GM23338 (cell line): ENCODE results near the gene ACSF2. TPM values are rescaled to one million over a fixed set of nuclear protein-coding genes. Genes with fewer than 3 reads are reported as not detected.
A peak's percentile ranks its signal among the peaks of the same experiment; 100 is the strongest.

Experiments
- ATAC-seq: fragments of 200-7000 bp; cut with Tn5 transposase; 3 replicates; pipeline ENCODE4 v1.9.1; 2020
- DNase-seq: peaks from one replicate; pipeline ENCODE4 v3.0.0-alpha.2; 2015; ENCODE audit warnings: low spot score
- H2AFZ ChIP-seq: fragments of 200-600 bp; sonication (generic); 2 replicates; pipeline ENCODE4 v1.8.0; 2016; ENCODE audit warnings: antibody characterized with exemption, mild to moderate bottlenecking, moderate library complexity
- H3F3A ChIP-seq: fragments of 200-600 bp; sonication (generic); replicated peaks from 2 replicates; pipeline ENCODE4 v1.8.0; 2017; ENCODE audit warnings: antibody characterized with exemption, mixed run types, low read depth
- H3K27ac ChIP-seq: fragments of 200-600 bp; sonication (generic); 2 replicates; pipeline ENCODE4 v1.6.1; 2016; ENCODE audit warnings: low read depth
- H3K27me3 ChIP-seq: fragments of 200-600 bp; sonication (generic); 2 replicates; pipeline ENCODE4 v1.8.0; 2016; ENCODE audit warnings: mild to moderate bottlenecking, mixed run types, moderate library complexity; ENCODE audit not compliant: insufficient read depth
- H3K36me3 ChIP-seq: fragments of 200-600 bp; sonication (generic); 2 replicates; pipeline ENCODE4 v1.8.0; 2016; ENCODE audit warnings: mild to moderate bottlenecking; ENCODE audit not compliant: insufficient read depth
- H3K4me1 ChIP-seq: fragments of 200-600 bp; sonication (generic); 2 replicates; pipeline ENCODE4 v1.8.0; 2016; ENCODE audit warnings: mild to moderate bottlenecking, moderate library complexity; ENCODE audit not compliant: insufficient read depth
- H3K4me2 ChIP-seq: fragments of 200-600 bp; sonication (generic); 2 replicates; pipeline ENCODE4 v1.7.1; 2017; ENCODE audit warnings: mixed run types
- H3K4me3 ChIP-seq: fragments of 200-600 bp; sonication (generic); 2 replicates; pipeline ENCODE4 v1.6.1; 2016; ENCODE audit warnings: mixed run types
- H3K79me2 ChIP-seq: fragments of 200-600 bp; sonication (generic); replicated peaks from 2 replicates; pipeline ENCODE4 v1.8.0; 2017; ENCODE audit warnings: mild to moderate bottlenecking; ENCODE audit not compliant: insufficient read depth
- H3K9me2 ChIP-seq: fragments of 200-600 bp; sonication (generic); 2 replicates; pipeline ENCODE4 v1.8.0; 2017; ENCODE audit not compliant: insufficient read depth
- H4K20me1 ChIP-seq: fragments of 200-600 bp; sonication (generic); replicated peaks from 2 replicates; pipeline ENCODE4 v1.8.0; 2017; ENCODE audit warnings: mild to moderate bottlenecking; ENCODE audit not compliant: insufficient read depth
- H3K27ac Mint-ChIP-seq: 2 replicates; pipeline ENCODE4 v1.8.0; 2020; ENCODE audit warnings: inconsistent platforms, mild to moderate bottlenecking, moderate library complexity, mixed read lengths
- H3K27me3 Mint-ChIP-seq: 3 replicates; pipeline ENCODE4 v1.8.0; 2022; ENCODE audit warnings: low read depth, mild to moderate bottlenecking, moderate library complexity, mixed read lengths, inconsistent platforms; ENCODE audit not compliant: insufficient read depth, poor library complexity
- H3K36me3 Mint-ChIP-seq: 3 replicates; pipeline ENCODE4 v1.8.0; 2021; ENCODE audit warnings: low read depth, mild to moderate bottlenecking, inconsistent platforms, moderate library complexity, mixed read lengths
- H3K4me1 Mint-ChIP-seq: 3 replicates; pipeline ENCODE4 v1.8.0; 2020; ENCODE audit warnings: mild to moderate bottlenecking, inconsistent platforms, mixed read lengths
- H3K4me3 Mint-ChIP-seq: 3 replicates; pipeline ENCODE4 v1.8.0; 2021; ENCODE audit warnings: moderate library complexity, mild to moderate bottlenecking, inconsistent platforms, mixed read lengths
- H3K9me3 Mint-ChIP-seq: 3 replicates; pipeline ENCODE4 v1.8.0; 2020; ENCODE audit warnings: moderate library complexity, mild to moderate bottlenecking, inconsistent platforms, mixed read lengths
- CTCF ChIP-seq, 2 experiments: fragments of 200-600 bp in 1 of 2; sonication (generic) in 1 of 2; conservative IDR thresholded peaks; 2 replicates each; pipeline versions ENCODE4 v1.5.1 to v1.6.1; 2016 to 2017; ENCODE audit warnings: antibody characterized with exemption in 2 of 2, low read depth in 2 of 2, mild to moderate bottlenecking in 2 of 2, moderate library complexity in 1 of 2
- EZH2 ChIP-seq: fragments of 200-600 bp; sonication (generic); IDR thresholded peaks from one replicate; pipeline ENCODE4 v1.8.0; 2017; ENCODE audit warnings: antibody characterized with exemption, mild to moderate bottlenecking, low read depth; ENCODE audit not compliant: unreplicated experiment
- EZH2phosphoT487 ChIP-seq: fragments of 200-600 bp; sonication (generic); IDR thresholded peaks from one replicate; pipeline ENCODE4 v1.8.1; 2018; ENCODE audit warnings: antibody characterized with exemption; ENCODE audit not compliant: unreplicated experiment
- JUNB ChIP-seq: IDR thresholded peaks from one replicate; pipeline ENCODE4 v1.6.1; 2016; ENCODE audit warnings: antibody characterized with exemption; ENCODE audit not compliant: unreplicated experiment
- NANOG ChIP-seq: IDR thresholded peaks from 2 replicates; pipeline ENCODE4 v1.6.1; 2016; ENCODE audit warnings: antibody characterized with exemption, borderline replicate concordance
- POLR2AphosphoS5 ChIP-seq: IDR thresholded peaks from 2 replicates; pipeline ENCODE4 v1.6.1; 2016; ENCODE audit warnings: antibody characterized with exemption, low read depth
- STAT1 ChIP-seq: IDR thresholded peaks from one replicate; pipeline ENCODE4 v1.6.1; 2016; ENCODE audit warnings: antibody characterized with exemption; ENCODE audit not compliant: unreplicated experiment
- ZNF114 ChIP-seq: fragments of 250-450 bp; sonication (Bioruptor Pico); IDR thresholded peaks from 2 replicates; pipeline ENCODE4 v1.5.0; 2020; ENCODE audit warnings: mild to moderate bottlenecking, moderate library complexity
- ZNF331 ChIP-seq: fragments of 250-450 bp; sonication (Bioruptor Pico); IDR thresholded peaks from 2 replicates; pipeline ENCODE4 v1.5.0; 2020; ENCODE audit warnings: low read depth, mild to moderate bottlenecking, moderate library complexity
- polyA plus RNA-seq: library from polyadenylated mRNA; unstranded; fragments of >200 nt; fragmentation: Nextera tagmentation; extraction: Ambion mirVana; gene quantifications from 2 replicates; pipeline ENCODE4 v1.2.1, GENCODE V29; 2016
- small RNA-seq: library from RNA; depleted of rRNA; stranded (forward); fragments of <200 nt; gene quantifications from one replicate; pipeline ENCODE3, GENCODE V24; 2014; ENCODE audit warnings: low replicate concordance
- total RNA-seq: library from RNA; depleted of rRNA; stranded (reverse); fragments of >200 nt; shearing (Covaris generic); gene quantifications from 2 replicates; pipeline ENCODE4 v1.2.3, GENCODE V29; 2014; rRNA removed

ACSF2 gene
- total and polyA plus RNA-seq, 2 experiments from 2014 or later, result 6.9 to 12.4 TPM

- no peak for DNase-seq
- peaks cover 9% of the 10 kb centered on the region for H3K4me1 Mint-ChIP-seq
- H3K4me2 ChIP-seq, result no peak overlapping the region
- no peaks in the 10 kb centered on the region for H3K9me2 ChIP-seq
- H3K36me3 Mint-ChIP-seq, result no peaks in the 10 kb centered on the region
- H3K9me3 Mint-ChIP-seq, result no peaks in the 10 kb centered on the region
- no peak overlapping the region for H3K4me3 Mint-ChIP-seq
- ATAC-seq, result no peak
- H2AFZ ChIP-seq, result no peak overlapping the region
- peaks cover 9% of the 10 kb centered on the region for H3K27me3 Mint-ChIP-seq
- no peak for TF ChIP-seq JUNB
- no peak for TF ChIP-seq EZH2
- TF ChIP-seq EZH2phosphoT487, result no peak
- TF ChIP-seq STAT1, result no peak
- no peak for TF ChIP-seq NANOG
- 0 out of 4 replicates have a peak, but pooled peaks of 1 of the 2 experiments have one; percentile 10 for TF ChIP-seq CTCF (conservative IDR thresholded peaks at IDR 0.05; ENCODE audit: low read depth in 2 of 2)
- TF ChIP-seq POLR2AphosphoS5, result no peak
- no peak for TF ChIP-seq ZNF114 (CRISPR knock-in tag)
- TF ChIP-seq ZNF331, result no peak
- no peak overlapping the region for H3K27ac Mint-ChIP-seq
- H3K36me3 ChIP-seq, result no peaks in the 10 kb centered on the region
- H3F3A ChIP-seq, result no peaks in the 10 kb centered on the region
- H3K4me1 ChIP-seq, result no peaks in the 10 kb centered on the region
- H3K4me3 ChIP-seq, result no peak overlapping the region
- no peaks in the 10 kb centered on the region for H4K20me1 ChIP-seq
- H3K27ac ChIP-seq, result no peak overlapping the region
- no peaks in the 10 kb centered on the region for H3K79me2 ChIP-seq
- H3K27me3 ChIP-seq, result no peaks in the 10 kb centered on the region
These were observed 97.2 kb downstream of the ACSF2 start for GRCh38 chr17:50523208-50523607.

Small RNA genes within 50 kb of the gene (small RNA-seq; reads per million reads assigned to genes)
- gene RF00019, result not detected

Other genes starting within 250 kb of the ACSF2 start
- 27.9 and 34.3 TPM in 2 replicates for gene COL1A1, start 224.6 kb upstream of the ACSF2 start, total RNA-seq
- gene COL1A1, start 224.6 kb upstream of the ACSF2 start, polyA plus RNA-seq, result 21.2 and 22.4 TPM in 2 replicates
- gene TMEM92, start 151.8 kb upstream of the ACSF2 start, total RNA-seq, result 7.3 and 9.7 TPM in 2 replicates
- gene TMEM92, start 151.8 kb upstream of the ACSF2 start, polyA plus RNA-seq, result 13.4 and 18.4 TPM in 2 replicates
- 32.8 and 44.9 TPM in 2 replicates for gene XYLT2, start 80.1 kb upstream of the ACSF2 start, total RNA-seq
- 14.0 and 14.2 TPM in 2 replicates for gene XYLT2, start 80.1 kb upstream of the ACSF2 start, polyA plus RNA-seq
- gene MRPL27, start 53.0 kb upstream of the ACSF2 start, total RNA-seq, result 74.3 and 98.5 TPM in 2 replicates
- gene MRPL27, start 53.0 kb upstream of the ACSF2 start, polyA plus RNA-seq, result 226 and 227 TPM in 2 replicates
- gene EME1, start 53.0 kb upstream of the ACSF2 start, total RNA-seq, result 5.9 and 15.9 TPM in 2 replicates
- gene EME1, start 53.0 kb upstream of the ACSF2 start, polyA plus RNA-seq, result 14.4 and 14.7 TPM in 2 replicates
- 109 and 124 TPM in 2 replicates for gene LRRC59, start 28.7 kb upstream of the ACSF2 start, total RNA-seq
- 46.4 and 47.1 TPM in 2 replicates for gene LRRC59, start 28.7 kb upstream of the ACSF2 start, polyA plus RNA-seq
- gene CHAD, start 42.7 kb downstream of the ACSF2 start, total RNA-seq, result not detected in 2 replicates
- gene CHAD, start 42.7 kb downstream of the ACSF2 start, polyA plus RNA-seq, result 0.18 TPM in 1 of 2 replicates, not detected in the other
- 27.5 and 28.7 TPM in 2 replicates for gene RSAD1, start 52.6 kb downstream of the ACSF2 start, total RNA-seq
- 16.5 and 18.4 TPM in 2 replicates for gene RSAD1, start 52.6 kb downstream of the ACSF2 start, polyA plus RNA-seq
- gene MYCBPAP, start 82.2 kb downstream of the ACSF2 start, total RNA-seq, result 0.63 and 4.6 TPM in 2 replicates
- 1.7 and 1.8 TPM in 2 replicates for gene MYCBPAP, start 82.2 kb downstream of the ACSF2 start, polyA plus RNA-seq
- 7.7 and 13.7 TPM in 2 replicates for gene EPN3, start 106.5 kb downstream of the ACSF2 start, total RNA-seq
- gene EPN3, start 106.5 kb downstream of the ACSF2 start, polyA plus RNA-seq, result 2.2 and 2.3 TPM in 2 replicates
- 17.4 and 32.7 TPM in 2 replicates for gene SPATA20, start 121.0 kb downstream of the ACSF2 start, total RNA-seq
- gene SPATA20, start 121.0 kb downstream of the ACSF2 start, polyA plus RNA-seq, result 12.5 and 13.8 TPM in 2 replicates
- gene CACNA1G, start 134.5 kb downstream of the ACSF2 start, total RNA-seq, result 3.6 and 5.1 TPM in 2 replicates
- gene CACNA1G, start 134.5 kb downstream of the ACSF2 start, polyA plus RNA-seq, result 1.1 and 1.4 TPM in 2 replicates
- gene ABCC3, start 208.7 kb downstream of the ACSF2 start, total RNA-seq, result 0.27 TPM in 1 of 2 replicates, not detected in the other
- not detected in 2 replicates for gene ABCC3, start 208.7 kb downstream of the ACSF2 start, polyA plus RNA-seq